ENCODE measurements around the gene ELP2.
"Not testable (repeated sequence)": the region's sequence is repeated elsewhere in the genome, so short reads cannot be mapped to it uniquely, and the experiment has no call there.

ELP2 gene, protein sequence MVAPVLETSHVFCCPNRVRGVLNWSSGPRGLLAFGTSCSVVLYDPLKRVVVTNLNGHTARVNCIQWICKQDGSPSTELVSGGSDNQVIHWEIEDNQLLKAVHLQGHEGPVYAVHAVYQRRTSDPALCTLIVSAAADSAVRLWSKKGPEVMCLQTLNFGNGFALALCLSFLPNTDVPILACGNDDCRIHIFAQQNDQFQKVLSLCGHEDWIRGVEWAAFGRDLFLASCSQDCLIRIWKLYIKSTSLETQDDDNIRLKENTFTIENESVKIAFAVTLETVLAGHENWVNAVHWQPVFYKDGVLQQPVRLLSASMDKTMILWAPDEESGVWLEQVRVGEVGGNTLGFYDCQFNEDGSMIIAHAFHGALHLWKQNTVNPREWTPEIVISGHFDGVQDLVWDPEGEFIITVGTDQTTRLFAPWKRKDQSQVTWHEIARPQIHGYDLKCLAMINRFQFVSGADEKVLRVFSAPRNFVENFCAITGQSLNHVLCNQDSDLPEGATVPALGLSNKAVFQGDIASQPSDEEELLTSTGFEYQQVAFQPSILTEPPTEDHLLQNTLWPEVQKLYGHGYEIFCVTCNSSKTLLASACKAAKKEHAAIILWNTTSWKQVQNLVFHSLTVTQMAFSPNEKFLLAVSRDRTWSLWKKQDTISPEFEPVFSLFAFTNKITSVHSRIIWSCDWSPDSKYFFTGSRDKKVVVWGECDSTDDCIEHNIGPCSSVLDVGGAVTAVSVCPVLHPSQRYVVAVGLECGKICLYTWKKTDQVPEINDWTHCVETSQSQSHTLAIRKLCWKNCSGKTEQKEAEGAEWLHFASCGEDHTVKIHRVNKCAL

GRCh38 chr18:36129300-36130038 is at the start of gene ELP2, which contains the start of gene SLC39A6:
ELP2 (plus strand) TSS chr18:36129899; CDS start chr18:36129934, 35 bp downstream.
SLC39A6 (minus strand) TSS chr18:36129340; CDS start chr18:36127007, 2,333 bp downstream.
- no peaks in the 10 kb centered on the region for H3K9me3 Mint-ChIP-seq
- H3K27ac Mint-ChIP-seq = peak within 1 kb of the TSS; percentile 98
- H3K36me3 Mint-ChIP-seq = peaks cover 26 to 38% of the 10 kb centered on the region in 2 donors
- H3K4me1 Mint-ChIP-seq = peaks cover 27 to 63% of the 10 kb centered on the region in 2 donors
- no peaks in the 10 kb centered on the region for H3K27me3 Mint-ChIP-seq
- ATAC-seq (replicated peaks) (peak; percentile 93 to 94), DNase-seq (peak; percentile 91)
- H3K4me3 Mint-ChIP-seq = peak within 1 kb of the TSS; percentile 96 to 99

- H3K4me3 Mint-ChIP-seq; H3K27ac Mint-ChIP-seq; DNase-seq; ATAC-seq (replicated peaks); H3K27me3 Mint-ChIP-seq; H3K9me3 Mint-ChIP-seq; H3K36me3 Mint-ChIP-seq: not testable (repeated sequence)
- peaks cover 12 to 23% of the 10 kb centered on the region in 2 donors for H3K4me1 Mint-ChIP-seq
Measured at GRCh38 chr18:36081118-36081517, 48.6 kb upstream of the ELP2 start.

- H3K4me3 Mint-ChIP-seq = peak overlapping the region; percentile 7 to 55
- peaks cover 2 to 4% of the 10 kb centered on the region in 2 donors for H3K36me3 Mint-ChIP-seq
- peaks cover 5% of the 10 kb centered on the region in 2 donors for H3K9me3 Mint-ChIP-seq
- H3K27me3 Mint-ChIP-seq = no peaks in the 10 kb centered on the region
- H3K4me1 Mint-ChIP-seq = peaks cover 14 to 39% of the 10 kb centered on the region in 2 donors
- peak; percentile 88 to 96 for ATAC-seq (replicated peaks)
- DNase-seq = no peak
- H3K27ac Mint-ChIP-seq = peak overlapping the region; percentile 57
Measured at GRCh38 chr18:36083729-36084128, 46.0 kb upstream of the ELP2 start.

DNA sequence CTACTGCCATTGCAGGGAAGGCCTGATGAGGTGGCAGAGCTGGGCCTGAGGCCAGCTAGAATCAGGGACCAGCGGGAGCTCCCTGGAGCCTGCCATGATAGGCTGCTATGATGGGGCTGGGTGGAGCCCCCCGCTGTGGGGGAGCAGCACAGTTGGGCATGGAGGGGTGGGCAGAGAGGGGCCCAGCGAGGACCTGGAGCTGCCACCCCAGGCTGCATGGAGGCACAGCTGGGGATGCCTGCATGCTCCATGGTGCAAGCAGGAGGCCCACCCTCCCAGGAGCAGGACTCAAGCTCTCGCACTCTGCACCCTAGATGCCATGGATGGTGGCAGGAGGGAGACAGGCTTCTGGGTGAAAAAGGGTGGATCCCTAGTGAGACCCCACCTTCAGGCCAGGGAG is 44.5 kb upstream of the ELP2 start:
- H3K36me3 Mint-ChIP-seq = peaks cover 2 to 4% of the 10 kb centered on the region in 2 donors
- no peaks in the 10 kb centered on the region for H3K27me3 Mint-ChIP-seq
- peaks cover 5% of the 10 kb centered on the region in 2 donors for H3K9me3 Mint-ChIP-seq
- H3K4me3 Mint-ChIP-seq = no peak overlapping the region
- H3K4me1 Mint-ChIP-seq = peaks cover 14 to 39% of the 10 kb centered on the region in 2 donors
- DNase-seq (no peak), ATAC-seq (replicated peaks) (no peak)
- H3K27ac Mint-ChIP-seq = no peak overlapping the region

DNA sequence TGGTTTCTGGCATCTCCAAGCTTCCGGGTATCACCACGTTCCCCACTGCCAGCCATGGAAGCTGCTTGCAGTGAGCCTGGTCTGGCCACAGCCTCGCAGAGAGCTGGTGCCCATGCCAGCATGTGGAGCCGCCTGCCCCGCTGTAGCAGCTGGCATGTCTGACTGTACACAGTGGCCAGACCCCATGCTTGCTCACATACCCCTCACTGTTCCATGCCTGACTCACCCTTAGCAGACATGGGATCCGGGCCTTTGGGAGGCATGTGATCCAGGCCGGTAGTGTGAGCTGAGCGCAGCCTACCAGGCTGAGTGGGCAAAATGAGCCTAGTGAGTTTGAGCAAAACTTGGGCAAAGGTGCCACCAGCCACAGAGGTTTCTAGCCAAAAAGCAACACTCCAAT is 43.5 kb upstream of the ELP2 start:
- DNase-seq (no peak), ATAC-seq (replicated peaks) (no peak)
- no peak overlapping the region for H3K27ac Mint-ChIP-seq
- H3K36me3 Mint-ChIP-seq = peaks cover 2 to 4% of the 10 kb centered on the region in 2 donors
- no peak overlapping the region for H3K4me3 Mint-ChIP-seq
- no peaks in the 10 kb centered on the region for H3K27me3 Mint-ChIP-seq
- H3K9me3 Mint-ChIP-seq = peaks cover 3 to 5% of the 10 kb centered on the region in 2 donors
- H3K4me1 Mint-ChIP-seq = peaks cover 14 to 39% of the 10 kb centered on the region in 2 donors

DNA sequence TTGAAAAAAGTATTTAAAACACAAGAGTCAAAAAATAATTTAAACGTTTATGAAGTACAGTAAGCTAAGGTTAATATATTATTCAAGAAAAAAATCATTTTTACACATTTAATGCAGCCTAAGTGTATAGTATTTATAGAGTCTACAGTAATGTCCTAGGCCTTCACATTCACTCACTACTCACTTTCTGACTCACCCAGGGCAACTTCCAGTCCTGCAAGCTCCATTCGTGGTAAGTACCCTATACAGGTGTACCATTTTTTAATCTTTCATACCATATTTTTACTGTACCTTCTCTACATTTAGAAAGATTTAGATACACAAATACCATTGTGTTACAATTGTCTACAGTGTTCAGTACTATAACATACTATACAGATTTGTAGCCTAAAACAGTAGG is 41.4 kb upstream of the ELP2 start:
- no peak overlapping the region for H3K27ac Mint-ChIP-seq
- H3K4me1 Mint-ChIP-seq = peaks cover 8 to 26% of the 10 kb centered on the region in 2 donors
- peaks cover 1 to 5% of the 10 kb centered on the region in 2 donors for H3K9me3 Mint-ChIP-seq
- DNase-seq (no peak), ATAC-seq (replicated peaks) (no peak)
- no peak overlapping the region for H3K4me3 Mint-ChIP-seq
- H3K36me3 Mint-ChIP-seq = peaks cover 2 to 4% of the 10 kb centered on the region in 2 donors
- no peaks in the 10 kb centered on the region for H3K27me3 Mint-ChIP-seq

DNA sequence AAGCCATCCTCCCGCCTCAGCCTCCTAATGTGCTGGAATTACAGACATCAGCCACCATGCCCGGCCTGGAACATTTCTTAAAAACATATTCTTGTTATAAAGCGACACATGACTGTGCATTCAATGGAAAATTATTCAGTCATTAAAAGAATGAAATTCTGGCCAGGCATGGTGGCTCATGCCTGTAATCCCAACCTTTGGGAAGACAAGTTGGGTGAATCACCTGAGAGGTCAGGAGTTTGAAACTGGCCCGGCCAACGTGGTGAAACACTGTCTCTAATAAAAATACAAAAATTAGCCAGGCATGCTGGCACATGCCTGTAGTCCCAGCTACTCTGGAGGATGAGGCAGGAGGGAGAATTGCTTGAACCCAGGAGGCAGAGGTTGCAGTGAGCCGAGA is 40.7 kb upstream of the ELP2 start:
- Mint-ChIP-seq H3K36me3 (peaks cover 0 to 1% of the 10 kb centered on the region in 2 donors), H3K27ac (no peak overlapping the region), H3K27me3 (no peaks in the 10 kb centered on the region), H3K9me3 (peaks cover 0 to 2% of the 10 kb centered on the region in 2 donors), H3K4me1 (peaks cover 3 to 20% of the 10 kb centered on the region in 2 donors), H3K4me3 (no peak overlapping the region)
- DNase-seq (no peak), ATAC-seq (replicated peaks) (no peak)

DNA sequence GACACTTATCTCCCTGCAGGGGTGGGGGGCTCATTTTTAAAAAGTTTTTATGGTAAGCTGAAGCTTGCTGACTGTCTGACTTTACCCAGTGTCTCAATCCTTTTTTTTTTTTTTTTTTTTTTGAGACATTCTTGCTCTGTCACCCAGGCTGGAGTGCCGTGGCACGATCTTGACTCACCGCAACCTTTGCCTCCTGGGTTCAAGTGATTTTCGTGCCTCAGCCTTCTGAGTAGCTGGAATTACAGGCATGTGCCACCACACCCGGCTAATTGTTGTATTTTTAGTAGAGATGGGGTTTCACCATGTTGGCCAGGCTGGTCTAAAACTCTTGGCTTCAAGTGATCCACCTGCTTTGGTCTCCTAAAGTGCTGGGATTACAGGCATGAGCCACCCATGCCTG is 37.6 kb upstream of the ELP2 start:
- H3K9me3 Mint-ChIP-seq; DNase-seq; ATAC-seq (replicated peaks); H3K27me3 Mint-ChIP-seq; H3K4me1 Mint-ChIP-seq; H3K4me3 Mint-ChIP-seq; H3K36me3 Mint-ChIP-seq; H3K27ac Mint-ChIP-seq: not testable (repeated sequence)

DNA sequence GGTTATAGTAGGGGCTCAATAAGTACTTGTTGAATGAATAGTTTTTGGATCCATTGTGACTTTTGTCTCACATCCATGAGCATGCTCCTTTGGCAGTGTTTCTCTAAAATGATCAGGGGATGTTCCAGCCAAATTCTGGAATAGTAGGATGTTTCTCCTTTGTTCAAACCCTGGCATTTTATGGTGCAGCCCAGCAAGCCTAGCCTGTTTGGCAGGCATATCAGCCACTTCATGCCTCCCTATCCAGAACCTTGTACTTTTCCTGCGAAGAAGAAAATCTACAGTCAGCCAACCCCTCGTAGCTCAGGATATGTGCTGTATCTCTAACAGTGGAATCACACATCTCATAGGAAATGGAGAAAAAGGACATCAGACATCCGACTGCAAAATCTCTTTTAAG is 35.3 kb upstream of the ELP2 start:
- no peak overlapping the region for H3K4me3 Mint-ChIP-seq
- H3K27me3 Mint-ChIP-seq = no peaks in the 10 kb centered on the region
- H3K4me1 Mint-ChIP-seq = no peaks in the 10 kb centered on the region
- ATAC-seq (replicated peaks) (no peak), DNase-seq (no peak)
- no peak overlapping the region for H3K27ac Mint-ChIP-seq
- H3K9me3 Mint-ChIP-seq = no peaks in the 10 kb centered on the region
- H3K36me3 Mint-ChIP-seq = no peaks in the 10 kb centered on the region

DNA sequence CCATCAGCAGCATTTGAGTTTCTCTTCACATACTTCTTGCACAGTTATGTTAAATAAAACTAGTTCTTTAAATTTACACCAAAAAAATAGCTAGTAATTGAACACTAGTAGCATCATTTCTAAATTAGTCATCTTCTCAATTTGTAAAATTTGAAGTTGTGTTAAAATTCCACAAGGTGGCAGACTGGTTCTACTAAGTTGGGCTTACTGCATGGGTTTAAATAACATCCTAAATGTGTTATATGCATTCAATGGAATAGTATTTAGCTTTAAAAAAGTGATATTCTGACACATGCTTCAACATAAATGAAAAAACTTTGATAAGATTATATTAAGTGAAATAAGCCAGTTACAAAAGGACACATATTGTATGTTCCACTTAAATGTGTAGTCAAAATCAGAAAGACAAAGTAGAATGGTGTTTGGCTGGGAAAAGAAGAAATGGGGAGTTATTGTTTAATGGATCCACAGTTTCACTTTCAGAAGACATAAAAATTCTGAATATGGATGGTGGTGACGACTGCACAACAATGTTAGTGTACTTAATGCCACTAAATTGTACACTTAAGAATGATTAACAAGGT is 33.7 kb upstream of the ELP2 start:
- Mint-ChIP-seq H3K27me3 (peaks cover 0 to 4% of the 10 kb centered on the region in 2 donors), H3K4me1 (no peaks in the 10 kb centered on the region), H3K27ac (no peak overlapping the region), H3K9me3 (no peaks in the 10 kb centered on the region), H3K36me3 (no peaks in the 10 kb centered on the region), H3K4me3 (no peak overlapping the region)
- DNase-seq (no peak), ATAC-seq (replicated peaks) (peak; percentile 64 to 69)

DNA sequence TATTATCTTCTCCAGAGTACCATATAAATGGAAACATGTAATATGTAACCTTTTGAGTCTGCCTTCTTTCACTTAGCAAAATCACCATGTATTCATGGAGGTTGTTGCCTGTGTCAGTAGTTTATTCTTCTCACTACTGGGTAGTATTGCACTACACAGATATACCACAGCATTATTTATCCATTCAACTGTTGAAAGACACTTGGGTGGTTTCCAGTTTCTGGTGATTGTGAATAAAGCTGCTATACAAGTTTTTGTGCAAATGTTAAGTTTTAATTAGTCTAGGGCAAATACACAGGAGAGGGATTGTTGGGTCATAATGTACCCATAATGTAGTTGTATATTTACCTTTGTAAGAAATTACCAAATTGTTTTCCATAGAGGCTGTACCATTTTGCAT is 32.7 kb upstream of the ELP2 start:
- no peak overlapping the region for H3K27ac Mint-ChIP-seq
- peaks cover under 1 to 2% of the 10 kb centered on the region in 2 donors for H3K9me3 Mint-ChIP-seq
- peaks cover under 1 to 1% of the 10 kb centered on the region in 2 donors for H3K36me3 Mint-ChIP-seq
- DNase-seq = no peak
- no peaks in the 10 kb centered on the region for H3K4me1 Mint-ChIP-seq
- H3K4me3 Mint-ChIP-seq = no peak overlapping the region
- peaks cover 3 to 7% of the 10 kb centered on the region in 2 donors for H3K27me3 Mint-ChIP-seq
- no peak for ATAC-seq (replicated peaks)

DNA sequence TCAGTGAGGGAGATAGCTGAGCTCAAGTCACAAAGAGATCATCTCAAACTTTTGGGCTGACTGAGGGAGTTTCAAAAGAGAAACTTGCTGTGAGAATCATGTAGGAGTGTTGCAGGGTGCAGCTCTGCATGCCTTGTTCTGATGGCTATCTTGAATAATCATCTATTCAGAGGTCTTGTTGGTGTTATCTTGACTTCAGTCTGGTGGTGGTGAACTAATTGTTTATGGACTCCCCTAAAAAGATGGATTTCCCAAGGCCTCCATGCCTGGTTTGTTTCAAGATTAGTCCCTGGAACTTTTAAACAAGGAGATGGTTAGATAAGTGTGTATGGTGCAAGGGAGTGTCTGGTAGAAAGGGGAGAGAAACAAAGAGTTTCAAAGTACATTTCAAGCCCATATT is 30.4 kb upstream of the ELP2 start:
- no peak overlapping the region for H3K4me3 Mint-ChIP-seq
- no peak for DNase-seq

DNA sequence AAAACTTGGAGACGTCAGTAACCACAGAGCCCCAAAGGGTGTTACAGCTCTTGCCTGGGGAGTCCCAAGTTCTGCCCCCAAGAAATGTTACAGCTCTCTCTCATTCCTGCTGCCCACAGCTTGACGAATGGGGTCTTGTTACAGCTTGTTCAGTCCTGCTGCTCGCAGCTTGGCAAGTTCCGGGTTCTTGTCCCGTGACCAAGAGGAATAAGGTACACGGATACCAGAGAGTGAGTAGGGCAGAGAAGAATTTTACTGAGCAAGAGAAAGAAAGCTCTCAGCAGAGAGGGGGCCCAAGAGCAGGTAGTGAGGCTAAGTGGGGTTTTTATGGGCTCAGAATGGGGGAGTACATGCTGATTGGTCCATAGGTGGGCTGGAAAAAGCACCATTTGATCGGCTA is 27.8 kb upstream of the ELP2 start:
- H3K27ac Mint-ChIP-seq = no peak overlapping the region
- no peak for DNase-seq
- H3K27me3 Mint-ChIP-seq = peaks cover 7 to 9% of the 10 kb centered on the region in 2 donors
- H3K4me1 Mint-ChIP-seq = no peaks in the 10 kb centered on the region
- no peak for ATAC-seq (replicated peaks)
- peaks cover 2 to 5% of the 10 kb centered on the region in 2 donors for H3K36me3 Mint-ChIP-seq
- peaks cover 2 to 4% of the 10 kb centered on the region in 2 donors for H3K9me3 Mint-ChIP-seq
- H3K4me3 Mint-ChIP-seq = no peak overlapping the region

More for the DNA sequence above, 30.4 kb upstream of the ELP2 start:
- Mint-ChIP-seq H3K4me1 (no peaks in the 10 kb centered on the region), H3K27ac (no peak overlapping the region), H3K27me3 (peaks cover 7 to 9% of the 10 kb centered on the region in 2 donors), H3K9me3 (peaks cover 2 to 4% of the 10 kb centered on the region in 2 donors), H3K36me3 (peaks cover 2 to 4% of the 10 kb centered on the region in 2 donors)
- no peak for ATAC-seq (replicated peaks)

Data from stimulated activated naive B cell treated with anti-CD40 and anti-IgM and Interleukin-4, amounts not matched to agents 10 μg/mL and 1 μg/mL and 100 μg/mL, for 72 hours (primary cell).